Common myeloid progenitor, CD34-positive (primary cell): ENCODE data around the gene FGF2.
"Not testable (repeated sequence)": the region's sequence is repeated elsewhere in the genome, so short reads cannot be mapped to it uniquely, and the experiment has no call there.

ENCODE experiments used
- CTCF ChIA-PET: fragments of 350-600 bp; sonication (Branson Sonifier 250); formaldehyde crosslinking; loops from one replicate; lab custom pipeline; 2021; ENCODE audit warnings: antibody characterized with exemption; lab: Charles Lee
- POLR2A ChIA-PET: fragments of 350-600 bp; sonication (Branson Sonifier 250); formaldehyde crosslinking; loops from one replicate; lab custom pipeline; 2021; ENCODE audit warnings: antibody characterized with exemption; lab: Charles Lee
- DNase-seq, 3 donors: peaks; one replicate each; pipeline versions ENCODE4 v3.0.0 to v3.0.0-alpha.2; 2013
- H3K27ac ChIP-seq, 2 experiments: 1 replicate in 1 of 2; 2 replicates in 1 of 2; pipeline ENCODE4 v1.7.0; 2013; ENCODE audit warnings: inconsistent platforms in 2 of 2, low read length in 2 of 2, mild to moderate bottlenecking in 2 of 2, low read depth in 1 of 2, moderate library complexity in 1 of 2; ENCODE audit not compliant: severe bottlenecking in 2 of 2, insufficient read depth in 1 of 2, poor library complexity in 1 of 2
- H3K27me3 ChIP-seq, 5 experiments: replicated peaks in 2 of 5; 1 replicate in 3 of 5; 2 replicates in 2 of 5; pipeline versions ENCODE4 v1.6.1 to v1.7.0; 2013; ENCODE audit warnings: low read length in 4 of 5, mild to moderate bottlenecking in 2 of 5, moderate library complexity in 2 of 5, inconsistent platforms in 1 of 5; ENCODE audit not compliant: insufficient read depth in 5 of 5, control insufficient read depth in 4 of 5
- H3K36me3 ChIP-seq, 4 experiments: 1 replicate in 2 of 4; 2 replicates in 2 of 4; pipeline versions ENCODE4 v1.6.1 to v1.7.0; 2013; ENCODE audit warnings: low read length in 3 of 4, control low read depth in 1 of 4, mild to moderate bottlenecking in 1 of 4; ENCODE audit not compliant: control insufficient read depth in 4 of 4, insufficient read depth in 4 of 4
- H3K4me1 ChIP-seq, 4 experiments: 1 replicate in 3 of 4; 2 replicates in 1 of 4; pipeline versions ENCODE4 v1.6.1 to v1.7.1; 2013; ENCODE audit warnings: low read length in 3 of 4, mild to moderate bottlenecking in 3 of 4, control low read depth in 1 of 4, inconsistent platforms in 1 of 4, moderate library complexity in 1 of 4; ENCODE audit not compliant: control insufficient read depth in 4 of 4, insufficient read depth in 4 of 4; ENCODE audit errors: control extremely low read depth in 1 of 4
- H3K4me3 ChIP-seq, 7 experiments: 1 replicate in 4 of 7; 2 replicates in 3 of 7; pipeline versions ENCODE4 v1.5.1 to v1.7.0; 2013; ENCODE audit warnings: mild to moderate bottlenecking in 7 of 7, low read length in 6 of 7, moderate library complexity in 6 of 7, inconsistent platforms in 2 of 7, low read depth in 2 of 7, control low read depth in 1 of 7; ENCODE audit not compliant: insufficient read depth in 4 of 7, control insufficient read depth in 1 of 7; ENCODE audit errors: extremely low read depth in 1 of 7
- H3K9me3 ChIP-seq, 5 experiments: 1 replicate in 4 of 5; 2 replicates in 1 of 5; pipeline versions ENCODE4 v1.6.1 to v1.7.1; 2013; ENCODE audit warnings: low read length in 4 of 5, mild to moderate bottlenecking in 2 of 5, inconsistent platforms in 1 of 5, low read depth in 1 of 5, moderate library complexity in 1 of 5; ENCODE audit not compliant: control insufficient read depth in 4 of 5, insufficient read depth in 2 of 5; ENCODE audit errors: control extremely low read depth in 1 of 5
- WGBS: methylation state at CpG from one replicate; pipeline ENCODE4 v1.1.5; 2013; ENCODE audit not compliant: insufficient coverage; 5-methylcytosine and 5-hydroxymethylcytosine counted together

The FGF2 gene

DNA sequence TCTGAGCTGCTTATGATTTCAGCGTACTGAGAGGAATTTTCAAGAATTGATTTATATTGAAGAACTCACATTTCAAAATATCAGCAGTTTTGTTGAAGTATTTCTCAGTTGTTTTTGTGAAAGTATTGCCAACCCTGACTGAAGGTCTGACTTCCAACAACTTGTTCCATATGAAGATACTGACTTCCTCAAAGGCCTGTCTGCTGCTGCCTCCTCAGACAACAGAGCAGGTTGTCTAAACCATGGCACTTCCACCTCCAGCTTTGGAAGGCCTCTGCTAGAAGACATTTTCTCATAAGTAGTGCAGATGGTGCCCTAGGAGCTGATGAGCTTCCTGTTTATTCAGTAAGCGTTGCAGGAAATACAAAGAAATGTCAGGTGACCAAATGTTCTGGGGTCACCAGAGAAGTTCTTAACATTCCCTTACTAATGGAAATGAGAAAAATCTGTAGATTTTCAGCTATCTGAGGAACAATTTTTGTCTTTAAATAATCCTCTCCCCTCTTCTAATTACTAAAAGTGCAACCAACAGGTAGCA lies 28.8 kb downstream of the FGF2 start:
- no peak overlapping the region for H3K4me3 ChIP-seq
- no peaks in the 10 kb centered on the region for H3K9me3 ChIP-seq
- H3K4me1 ChIP-seq, result no peaks in the 10 kb centered on the region
- ChIA-PET CTCF (interaction anchor here (0.6 to 1.7 kb wide), 3 partner anchors 17 to 110 kb away, joined by 3 read pairs; no protein-coding TSS in a partner anchor), POLR2A (no interaction called here)
- H3K36me3 ChIP-seq, result no peaks in the 10 kb centered on the region
- H3K27me3 ChIP-seq, result no peaks in the 10 kb centered on the region
- no CpG with 5 or more reads among the region's 2 CpGs for WGBS
- no peak for DNase-seq
- H3K27ac ChIP-seq, result no peak overlapping the region

DNA sequence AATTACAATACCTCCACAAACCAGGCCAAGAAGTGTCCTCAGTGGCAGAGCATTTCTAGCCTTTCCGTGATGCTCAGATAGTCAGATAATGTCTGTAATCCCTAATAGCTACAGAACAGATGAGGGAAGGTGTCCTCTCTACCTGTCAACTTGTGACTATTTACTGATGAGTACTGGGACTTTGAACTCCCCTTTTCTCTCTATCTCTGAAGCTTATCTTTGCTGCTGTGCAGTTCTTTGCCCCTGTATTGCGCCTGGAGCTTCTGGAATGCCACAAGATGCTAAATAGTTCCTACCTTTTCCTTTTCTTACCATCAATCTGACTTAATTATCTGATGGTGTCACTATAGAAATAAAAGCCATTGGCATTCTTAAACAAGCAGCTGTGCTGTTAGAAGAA lies 30.5 kb downstream of the FGF2 start:
- no peak overlapping the region for H3K4me3 ChIP-seq
- POLR2A ChIA-PET, result no interaction called here
- CTCF ChIA-PET, result no interaction called here
- DNase-seq, result no peak
- no peaks in the 10 kb centered on the region for H3K4me1 ChIP-seq
- no peaks in the 10 kb centered on the region for H3K9me3 ChIP-seq
- H3K36me3 ChIP-seq, result no peaks in the 10 kb centered on the region
- H3K27ac ChIP-seq, result no peak overlapping the region
- no peaks in the 10 kb centered on the region for H3K27me3 ChIP-seq
- WGBS, result 88% methylated on average over 1 of the region's 2 CpGs

DNA sequence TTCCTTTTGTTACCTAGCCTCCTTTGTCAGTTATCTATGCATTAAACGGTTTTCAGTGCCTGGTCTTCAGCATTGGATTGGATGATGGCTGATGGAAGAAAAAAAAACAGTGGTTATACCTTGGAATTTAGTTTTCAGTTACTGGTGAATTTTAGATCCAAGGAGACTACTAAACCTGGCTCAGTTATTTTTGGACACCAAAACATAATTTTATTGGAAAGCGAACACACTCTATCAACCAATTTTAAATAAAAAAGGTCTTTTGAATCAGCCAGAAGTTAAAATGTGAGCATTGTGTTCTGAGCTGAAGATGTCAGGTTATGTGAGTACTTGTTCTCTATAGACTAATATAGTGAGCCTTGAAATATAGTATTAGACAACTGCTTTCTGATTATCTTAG lies 32.1 kb downstream of the FGF2 start:
- CTCF ChIA-PET, result no interaction called here

DNA sequence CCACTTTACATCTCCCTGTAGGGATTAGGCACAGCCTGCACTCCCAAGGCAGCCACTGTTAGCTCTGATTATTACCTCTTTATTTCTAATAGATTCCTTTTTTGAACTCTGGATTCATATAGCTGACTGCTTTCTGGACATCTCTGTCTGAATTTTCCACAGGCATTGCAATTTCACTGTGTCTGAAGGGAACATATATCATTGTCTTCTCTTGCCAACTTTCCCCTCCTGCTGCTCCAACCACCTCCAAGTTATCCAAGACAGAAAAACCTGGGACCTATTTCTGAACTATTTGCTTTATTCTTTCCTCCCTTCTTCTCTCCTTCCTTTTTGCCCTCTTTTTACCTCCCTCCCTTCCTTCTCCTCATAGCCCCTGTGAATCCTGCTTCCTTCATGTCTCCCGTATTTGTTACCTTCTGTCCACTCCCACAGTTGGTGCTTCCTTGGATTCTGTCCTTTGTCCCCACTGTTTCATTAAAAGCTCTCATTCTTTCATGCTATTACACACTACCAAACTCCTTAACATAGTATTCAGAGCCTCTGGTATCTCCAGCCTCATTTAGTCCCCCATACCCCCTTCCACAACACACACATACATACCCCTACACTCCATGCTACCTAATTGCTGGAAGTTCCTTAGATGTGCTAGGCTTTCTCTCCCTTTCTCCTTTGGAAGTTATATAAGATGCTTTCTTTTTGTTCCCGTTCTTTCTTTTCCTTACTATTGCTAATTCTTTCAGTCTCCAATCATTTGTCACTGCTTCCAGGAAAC lies 34.7 kb downstream of the FGF2 start:
- no peak overlapping the region for H3K27ac ChIP-seq
- ChIA-PET CTCF (no interaction called here), POLR2A (no interaction called here)
- no peaks in the 10 kb centered on the region for H3K9me3 ChIP-seq
- no peak overlapping the region for H3K4me3 ChIP-seq
- 92% methylated on average over 1 of the region's 2 CpGs for WGBS
- H3K27me3 ChIP-seq, result no peaks in the 10 kb centered on the region
- no peaks in the 10 kb centered on the region for H3K4me1 ChIP-seq
- no peaks in the 10 kb centered on the region for H3K36me3 ChIP-seq
- no peak for DNase-seq

More for the DNA sequence above, 32.1 kb downstream of the FGF2 start:
- 83% methylated on average over 1 of the region's 2 CpGs for WGBS
- H3K36me3 ChIP-seq, result no peaks in the 10 kb centered on the region
- POLR2A ChIA-PET, result no interaction called here
- H3K9me3 ChIP-seq, result no peaks in the 10 kb centered on the region
- no peak overlapping the region for H3K4me3 ChIP-seq
- no peak overlapping the region for H3K27ac ChIP-seq
- H3K27me3 ChIP-seq, result no peaks in the 10 kb centered on the region
- H3K4me1 ChIP-seq, result no peaks in the 10 kb centered on the region
- no peak for DNase-seq

DNA sequence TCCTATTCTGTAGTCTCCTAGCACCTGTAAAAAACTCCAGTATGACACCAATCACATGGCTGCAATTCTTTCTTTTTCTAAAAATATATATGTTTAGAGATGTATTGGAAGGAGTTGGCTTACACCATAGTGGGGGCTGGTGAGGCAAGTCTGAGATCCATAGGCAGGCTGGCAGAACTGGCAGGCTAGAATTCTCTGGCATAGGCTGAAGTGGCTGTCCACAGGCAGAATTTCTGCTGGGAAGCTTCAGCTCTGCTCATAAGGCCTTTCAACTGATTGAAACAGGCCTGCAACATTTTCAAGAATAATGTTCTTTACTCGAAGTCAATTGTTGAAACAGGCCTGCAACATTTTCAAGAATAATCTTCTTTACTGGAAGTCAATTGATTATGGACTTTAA lies 37.0 kb downstream of the FGF2 start:
- Histone ChIP-seq H3K27me3 (no peaks in the 10 kb centered on the region), H3K9me3 (peaks cover 0 to 2% (median 0%) of the 10 kb centered on the region in 5 experiments), H3K4me3 (no peak overlapping the region), H3K4me1 (no peaks in the 10 kb centered on the region), H3K36me3 (no peaks in the 10 kb centered on the region), H3K27ac (no peak overlapping the region)
- no peak for DNase-seq
- CTCF ChIA-PET, result no interaction called here
- POLR2A ChIA-PET, result no interaction called here
- 100% methylated on average over 1 of the region's 1 CpG for WGBS

DNA sequence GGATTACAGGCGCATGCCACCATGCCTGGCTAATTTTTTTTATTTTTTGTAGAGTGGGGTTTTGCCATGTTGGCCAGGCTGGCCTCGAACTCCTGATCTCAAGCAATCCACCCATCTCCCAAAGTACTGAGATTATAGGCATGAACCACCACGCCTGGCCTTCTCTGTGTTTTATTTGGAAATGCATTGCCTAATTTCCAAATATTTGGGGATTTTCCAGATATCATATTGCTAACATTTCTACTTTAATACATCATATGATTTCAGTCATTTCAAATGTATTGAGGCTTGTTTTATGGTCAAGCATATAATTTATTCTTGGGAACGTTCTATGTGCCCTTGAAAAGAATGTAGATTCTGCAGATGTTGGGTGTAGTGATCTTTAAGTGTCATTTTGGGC lies 38.8 kb downstream of the FGF2 start:
- no CpG with 5 or more reads among the region's 4 CpGs for WGBS

DNA sequence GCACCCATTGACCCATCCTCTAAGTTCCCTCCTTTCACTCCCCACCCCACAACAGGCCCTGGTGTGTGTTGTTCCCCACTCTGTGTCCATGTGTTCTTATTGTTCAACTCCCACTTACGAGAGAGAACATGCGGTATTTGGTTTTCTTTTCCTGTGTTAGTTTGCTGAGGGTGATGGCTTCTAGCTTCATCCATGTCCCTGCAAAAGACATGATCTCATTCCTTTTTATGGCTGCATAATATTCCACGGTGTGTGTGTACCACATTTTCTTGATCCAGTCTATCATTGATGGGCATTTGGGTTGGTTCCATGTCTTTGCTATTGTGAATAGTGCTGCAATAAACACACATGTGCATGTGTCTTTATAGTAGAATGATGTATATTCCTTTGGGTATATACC lies 41.6 kb downstream of the FGF2 start:
- H3K9me3 ChIP-seq, H3K27ac ChIP-seq, DNase-seq, POLR2A ChIA-PET, H3K36me3 ChIP-seq, H3K4me3 ChIP-seq, H3K27me3 ChIP-seq, H3K4me1 ChIP-seq, CTCF ChIA-PET: not testable (repeated sequence)
- 100% methylated on average over 3 of the region's 3 CpGs for WGBS

More for the DNA sequence above, 38.8 kb downstream of the FGF2 start:
- ChIA-PET CTCF (no interaction called here), POLR2A (no interaction called here)
- DNase-seq, result no peak
- H3K4me1 ChIP-seq, result no peaks in the 10 kb centered on the region
- H3K36me3 ChIP-seq, result no peaks in the 10 kb centered on the region
- no peak overlapping the region for H3K27ac ChIP-seq
- H3K27me3 ChIP-seq, result no peaks in the 10 kb centered on the region
- H3K4me3 ChIP-seq, result no peak overlapping the region
- peaks cover 0 to 2% (median 0%) of the 10 kb centered on the region in 5 experiments for H3K9me3 ChIP-seq
